HuH-7 (cell line): Measurements from ENCODE around the gene TSHZ2.
"Not testable (repeated sequence)": the region's sequence is repeated elsewhere in the genome, so short reads cannot be mapped to it uniquely, and the experiment has no call there.

Experiments
- DNase-seq: peaks from one replicate; pipeline ENCODE4 v3.0.0; 2011; ENCODE audit warnings: low spot score

Gene TSHZ2

GRCh38 chr20:53454675-53455276 is 482.6 kb downstream of the TSHZ2 start:
- DNase-seq, result no peak

GRCh38 chr20:53463101-53463972 is 491.2 kb downstream of the TSHZ2 start:
- DNase-seq, result no peak

- no peak for DNase-seq
Measured at GRCh38 chr20:53466279-53466678, 494.1 kb downstream of the TSHZ2 start.

GRCh38 chr20:53468587-53468986 is 496.4 kb downstream of the TSHZ2 start:
- DNase-seq, result no peak

- DNase-seq, result not testable (repeated sequence)
Measured at GRCh38 chr20:53472859-53473258, 500.7 kb downstream of the TSHZ2 start.

- DNase-seq, result no peak
Measured at GRCh38 chr20:53480913-53481312, 508.8 kb downstream of the TSHZ2 start.

GRCh38 chr20:53487461-53488200 is 515.5 kb downstream of the TSHZ2 start:
- DNase-seq, result no peak

- no peak for DNase-seq
Measured at GRCh38 chr20:53488775-53489272, 516.7 kb downstream of the TSHZ2 start.

- no peak for DNase-seq
Measured at GRCh38 chr20:53489528-53489927, 517.4 kb downstream of the TSHZ2 start.

GRCh38 chr20:53490620-53491019 is 518.5 kb downstream of the TSHZ2 start:
- DNase-seq, result no peak

GRCh38 chr20:53491462-53491861 is 519.3 kb downstream of the TSHZ2 start:
- no peak for DNase-seq

GRCh38 chr20:53492212-53492611 is 520.1 kb downstream of the TSHZ2 start:
- DNase-seq, result no peak

GRCh38 chr20:53493311-53493857 is 521.2 kb downstream of the TSHZ2 start:
- no peak for DNase-seq

GRCh38 chr20:53494753-53495152 is 522.6 kb downstream of the TSHZ2 start:
- DNase-seq, result no peak

- DNase-seq, result no peak
Measured at GRCh38 chr20:53495398-53496092, 523.4 kb downstream of the TSHZ2 start.

- DNase-seq, result no peak
Measured at GRCh38 chr20:53497246-53497645, 525.1 kb downstream of the TSHZ2 start.

- no peak for DNase-seq
Measured at GRCh38 chr20:53498341-53498740, 526.2 kb downstream of the TSHZ2 start.

GRCh38 chr20:53500651-53501050 is 528.5 kb downstream of the TSHZ2 start:
- no peak for DNase-seq

GRCh38 chr20:53502820-53503219 is 530.7 kb downstream of the TSHZ2 start:
- DNase-seq, result no peak

GRCh38 chr20:53503517-53503919 is 531.4 kb downstream of the TSHZ2 start:
- DNase-seq, result no peak

- DNase-seq, result not testable (repeated sequence)
Measured at GRCh38 chr20:53504106-53504505, 531.9 kb downstream of the TSHZ2 start.

GRCh38 chr20:53510262-53510661 is 538.1 kb downstream of the TSHZ2 start:
- DNase-seq, result no peak
